Esophagus squamous epithelium (tissue), 4 donors: ENCODE data around the gene OR2A42.
"Not testable (repeated sequence)": the region's sequence is repeated elsewhere in the genome, so short reads cannot be mapped to it uniquely, and the experiment has no call there.

Experiments used
- CTCF ChIP-seq, 6 experiments: fragments of 450-650 bp in 4 of 6; fragments of 200-600 bp in 2 of 6; sonication (generic) in 2 of 6; IDR thresholded peaks; one replicate each; pipeline ENCODE4 v1.5.1; 2016 to 2019; ENCODE audit warnings: antibody characterized with exemption in 6 of 6, mild to moderate bottlenecking in 4 of 6, moderate library complexity in 4 of 6
- POLR2A ChIP-seq, 4 donors: fragments of 450-650 bp; IDR thresholded peaks; one replicate each; pipeline ENCODE4 v1.6.1; 2017; ENCODE audit warnings: antibody characterized with exemption in 4 of 4, mild to moderate bottlenecking in 4 of 4, moderate library complexity in 3 of 4

- TF ChIP-seq CTCF, POLR2A (IDR thresholded peaks at IDR 0.05): not testable (repeated sequence)
Measured at GRCh38 chr7:144245372-144245771, 6.0 kb upstream of the OR2A42 start.
